ENCODE results near the gene MLLT6.

MLLT6 gene

DNA sequence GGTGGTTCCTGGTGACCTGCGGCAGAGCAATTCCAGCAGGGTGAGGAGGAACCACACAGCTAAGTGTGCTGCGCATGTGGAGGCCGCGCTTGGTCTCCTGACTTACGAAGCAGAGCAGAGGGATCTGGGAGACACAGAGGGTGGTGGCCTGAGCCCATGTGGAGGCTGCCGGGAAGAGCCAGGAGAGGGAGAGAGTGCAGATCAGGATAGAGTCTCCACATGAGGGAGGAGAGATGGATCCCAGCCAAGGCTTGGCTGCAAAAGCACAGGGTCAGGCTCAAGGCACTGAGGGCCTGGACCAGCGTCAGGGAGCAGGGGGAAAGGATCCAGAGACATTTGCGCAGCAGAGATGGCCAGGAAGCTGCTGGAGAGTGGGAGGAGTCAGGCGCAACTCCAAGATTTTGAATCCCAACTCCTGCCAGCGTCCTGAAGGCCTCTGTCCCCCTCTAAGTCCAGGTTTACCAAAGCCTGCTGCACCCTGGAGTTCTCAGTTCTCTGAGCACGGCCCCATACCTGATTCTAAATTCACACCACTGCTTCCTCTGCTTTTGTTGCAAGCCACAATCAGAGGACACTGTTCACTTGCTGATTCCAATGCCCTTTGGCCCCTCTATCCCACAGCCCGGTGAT is 11.3 kb upstream of the MLLT6 start:
- no peak overlapping the region for H3K4me3 ChIP-seq (ENCODE audit: low read depth, low read length)
- DNase-seq (ENCODE audit: low read depth), result peak; percentile 55

DNA sequence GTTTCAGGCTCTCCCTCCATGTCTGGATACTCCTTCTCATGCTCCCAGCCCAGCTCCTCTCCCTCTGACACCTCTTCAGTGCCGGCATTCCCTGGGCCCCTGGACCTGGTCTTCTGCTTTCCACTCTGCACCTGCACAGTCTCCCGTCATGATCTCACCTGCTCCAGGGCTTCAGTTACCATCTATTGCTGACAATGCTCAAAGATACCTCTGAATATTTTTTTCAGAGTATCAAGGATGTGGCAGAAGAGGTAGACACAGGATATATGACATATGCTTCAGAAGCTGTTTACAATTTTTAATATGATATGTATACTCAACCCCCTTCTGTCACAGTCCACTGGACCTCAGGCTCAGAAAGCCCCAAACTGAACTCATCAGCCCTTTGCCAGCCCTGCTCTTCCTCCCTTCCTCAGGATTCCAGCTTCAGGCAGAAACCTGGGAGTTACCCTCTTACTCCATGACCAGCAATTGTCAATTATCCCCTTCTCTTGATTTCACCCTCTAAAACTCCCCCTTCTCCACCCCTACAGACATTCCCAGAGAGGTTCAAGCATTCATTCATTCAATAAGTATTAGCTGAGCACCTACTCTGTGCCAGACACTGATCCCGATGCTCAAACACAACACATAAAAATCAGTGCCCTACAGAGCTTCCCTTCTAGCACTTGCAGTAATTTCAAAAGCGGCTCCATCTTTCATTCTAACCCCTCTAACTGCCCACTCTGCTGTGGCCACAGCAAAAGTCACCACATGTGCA is 7.8 kb upstream of the MLLT6 start:
- TF ChIP-seq, protein P1, sequence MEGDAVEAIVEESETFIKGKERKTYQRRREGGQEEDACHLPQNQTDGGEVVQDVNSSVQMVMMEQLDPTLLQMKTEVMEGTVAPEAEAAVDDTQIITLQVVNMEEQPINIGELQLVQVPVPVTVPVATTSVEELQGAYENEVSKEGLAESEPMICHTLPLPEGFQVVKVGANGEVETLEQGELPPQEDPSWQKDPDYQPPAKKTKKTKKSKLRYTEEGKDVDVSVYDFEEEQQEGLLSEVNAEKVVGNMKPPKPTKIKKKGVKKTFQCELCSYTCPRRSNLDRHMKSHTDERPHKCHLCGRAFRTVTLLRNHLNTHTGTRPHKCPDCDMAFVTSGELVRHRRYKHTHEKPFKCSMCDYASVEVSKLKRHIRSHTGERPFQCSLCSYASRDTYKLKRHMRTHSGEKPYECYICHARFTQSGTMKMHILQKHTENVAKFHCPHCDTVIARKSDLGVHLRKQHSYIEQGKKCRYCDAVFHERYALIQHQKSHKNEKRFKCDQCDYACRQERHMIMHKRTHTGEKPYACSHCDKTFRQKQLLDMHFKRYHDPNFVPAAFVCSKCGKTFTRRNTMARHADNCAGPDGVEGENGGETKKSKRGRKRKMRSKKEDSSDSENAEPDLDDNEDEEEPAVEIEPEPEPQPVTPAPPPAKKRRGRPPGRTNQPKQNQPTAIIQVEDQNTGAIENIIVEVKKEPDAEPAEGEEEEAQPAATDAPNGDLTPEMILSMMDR (conservative IDR thresholded peaks at IDR 0.05; ENCODE audit: low read depth, low read length), result no peak
- no peak overlapping the region for H3K4me3 ChIP-seq (ENCODE audit: low read depth, low read length)
- DNase-seq (ENCODE audit: low read depth), result no peak

More for the DNA sequence above, 11.3 kb upstream of the MLLT6 start:
- TF ChIP-seq, protein P1 (conservative IDR thresholded peaks at IDR 0.05; ENCODE audit: low read depth, low read length), result no peak

DNA sequence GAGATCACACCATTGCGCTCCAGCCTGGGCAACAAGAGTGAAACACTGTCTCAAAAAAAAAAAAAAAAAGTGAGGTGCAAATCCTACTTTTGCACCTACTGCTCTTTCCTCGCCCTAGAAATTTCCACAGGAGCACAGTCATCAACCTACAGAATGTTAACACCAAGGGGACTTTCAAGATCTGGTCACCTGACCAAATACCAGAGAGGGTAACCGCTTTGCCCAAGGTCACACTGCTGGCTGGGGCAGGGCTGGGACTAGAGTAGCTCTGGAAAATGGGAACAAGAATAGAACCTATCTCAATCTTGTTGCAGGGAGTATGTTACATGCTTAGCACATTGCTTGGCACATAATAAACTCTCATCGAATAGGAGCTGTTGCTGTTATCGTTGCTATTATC is 6.3 kb upstream of the MLLT6 start:
- no peak for DNase-seq (ENCODE audit: low read depth)
- no peak overlapping the region for H3K4me3 ChIP-seq (ENCODE audit: low read depth, low read length)
- TF ChIP-seq, protein P1 (conservative IDR thresholded peaks at IDR 0.05; ENCODE audit: low read depth, low read length), result no peak

DNA sequence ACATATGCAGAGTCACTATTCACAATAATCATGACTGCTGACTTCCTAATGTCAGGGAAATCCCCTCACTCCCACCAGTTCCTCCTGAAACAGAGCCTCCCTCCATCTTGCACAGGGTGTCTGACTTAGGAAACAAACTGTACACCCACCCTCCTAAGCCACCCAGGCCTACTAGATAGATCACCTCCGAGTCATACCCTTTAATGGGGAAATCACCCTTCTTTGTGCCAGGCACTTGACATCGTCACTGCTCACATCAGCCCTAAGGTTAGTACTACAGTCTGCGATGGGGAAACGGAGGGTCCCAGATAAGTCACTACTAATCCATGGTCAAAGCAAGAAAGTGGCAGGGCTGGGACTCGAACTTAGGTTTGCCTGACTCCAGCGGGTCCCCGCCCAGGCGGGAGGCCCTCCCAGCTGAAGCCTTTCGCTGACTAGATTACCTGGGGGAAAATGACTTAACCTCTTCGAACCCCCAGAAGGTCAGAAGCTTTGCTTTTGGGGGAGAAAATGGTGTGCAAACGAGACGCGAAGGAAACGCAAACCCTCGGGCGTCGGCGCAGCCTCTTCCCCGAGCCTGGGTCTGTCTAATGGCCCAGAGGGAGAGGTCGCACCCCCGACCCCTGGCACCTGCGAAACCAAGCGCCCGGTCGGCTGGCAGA is 3.4 kb upstream of the MLLT6 start:
- H3K4me3 ChIP-seq (ENCODE audit: low read depth, low read length), result peak overlapping the region; percentile 67
- TF ChIP-seq, protein P1 (conservative IDR thresholded peaks at IDR 0.05; ENCODE audit: low read depth, low read length), result no peak
- peak; percentile 28 for DNase-seq (ENCODE audit: low read depth)

DNA sequence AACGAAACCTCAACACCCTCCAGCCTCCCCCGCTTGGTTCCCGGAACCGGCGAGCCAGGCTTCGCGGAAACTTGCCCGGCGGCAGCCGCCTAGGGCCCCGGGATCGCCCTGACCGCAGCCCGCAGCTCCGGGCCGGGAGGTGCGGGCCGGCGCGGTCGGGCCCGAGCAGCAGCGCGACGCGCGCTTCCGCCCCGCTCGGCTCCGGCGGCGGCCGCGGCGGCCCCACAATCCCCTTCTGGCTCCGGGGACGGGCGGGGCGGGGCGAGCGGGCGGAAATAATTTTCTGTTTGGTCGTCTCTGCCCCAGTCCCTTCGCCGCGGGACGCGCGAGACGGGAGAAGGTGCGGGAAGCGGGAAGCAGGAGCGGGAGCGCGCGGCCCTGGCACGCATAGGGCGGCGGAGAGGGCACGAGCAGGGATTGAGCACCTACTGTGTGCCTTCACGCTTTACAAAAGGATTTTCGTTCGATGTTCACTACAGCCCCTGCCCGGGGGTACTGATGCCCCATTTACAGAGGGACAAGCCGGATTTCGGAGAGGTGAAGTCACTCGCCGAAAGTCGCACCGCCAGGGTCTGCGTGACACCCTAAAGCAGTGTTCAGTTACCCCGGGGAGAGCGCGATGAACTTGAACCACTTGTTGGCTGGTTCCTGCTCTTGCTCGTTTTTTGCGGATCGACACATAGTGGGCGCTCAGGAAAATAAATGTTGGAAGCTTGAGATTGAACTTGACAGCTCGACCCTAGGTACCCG is 2.7 kb upstream of the MLLT6 start:
- TF ChIP-seq, protein P1 (conservative IDR thresholded peaks at IDR 0.05; ENCODE audit: low read depth, low read length), result no peak
- peak; percentile 78 for DNase-seq (ENCODE audit: low read depth)
- H3K4me3 ChIP-seq (ENCODE audit: low read depth, low read length), result peak overlapping the region; percentile 67

DNA sequence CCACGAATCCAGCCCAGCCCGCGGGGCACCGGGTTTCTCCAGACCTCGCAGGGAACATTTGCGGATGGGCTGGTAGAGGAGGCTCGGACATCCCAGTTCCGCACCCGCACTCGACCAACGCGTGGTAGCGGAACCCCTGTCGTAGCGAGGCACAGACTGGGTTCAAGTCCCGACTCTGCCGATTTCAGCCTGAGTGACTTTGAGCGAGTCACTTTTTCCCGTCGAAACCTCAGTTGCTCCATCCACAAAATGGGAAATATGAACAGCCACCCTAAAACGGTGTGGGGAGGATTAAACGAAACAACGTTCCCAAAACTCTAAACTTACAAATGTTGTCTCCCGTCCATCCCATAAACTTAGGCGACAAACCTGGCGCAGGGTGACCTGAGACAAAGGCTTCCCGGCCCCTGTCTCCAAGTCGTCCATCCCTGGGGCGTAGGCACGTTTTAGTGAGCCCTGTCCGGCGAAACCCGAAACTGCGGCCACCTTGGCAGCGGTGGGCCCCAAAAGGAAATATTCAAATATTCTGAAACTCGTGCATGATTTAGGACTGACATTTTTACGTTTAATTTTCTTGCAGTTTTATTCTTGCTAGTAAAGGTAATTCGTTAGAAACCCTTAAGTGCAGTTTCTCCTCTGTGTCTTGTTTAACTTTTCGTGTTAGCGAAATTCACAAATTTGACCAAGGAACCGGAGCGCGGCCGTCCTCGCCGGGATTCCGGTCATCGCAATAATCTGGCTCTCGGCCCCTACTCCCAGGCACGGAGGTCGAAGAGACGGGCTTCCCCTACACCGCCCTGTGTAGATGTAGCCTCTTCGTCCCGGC is 1.9 kb upstream of the MLLT6 start:
- TF ChIP-seq, protein P1 (conservative IDR thresholded peaks at IDR 0.05; ENCODE audit: low read depth, low read length), result no peak
- no peak for DNase-seq (ENCODE audit: low read depth)
- peak overlapping the region; percentile 67 for H3K4me3 ChIP-seq (ENCODE audit: low read depth, low read length)

All from choroid plexus epithelial cell (primary cell).